Right lobe of liver (tissue), 4 donors: ENCODE measurements around the gene GOSR2.

Experiments
- CTCF ChIP-seq, 4 donors: fragments of 200-600 bp in 3 of 4; fragments of 450-650 bp in 1 of 4; IDR thresholded peaks; one replicate each; pipeline versions ENCODE4 v1.5.1 to v1.8.0; 2016 to 2022; ENCODE audit warnings: antibody characterized with exemption in 4 of 4, mild to moderate bottlenecking in 2 of 4
- POLR2A ChIP-seq: fragments of 450-650 bp; IDR thresholded peaks from one replicate; pipeline ENCODE4 v1.6.1; 2017; ENCODE audit warnings: antibody characterized with exemption, mild to moderate bottlenecking
- donor health status: DM: no; HTN: no; CAD: no.
- donor health status: DM: no; HTN: no; CAD: no.
- donor health status: DM: no; HTN: yes; CAD: no.

- no peak for TF ChIP-seq CTCF (IDR thresholded peaks at IDR 0.05)
- TF ChIP-seq POLR2A: no peak
Observed at GRCh38 chr17:46910179-46910927, 12.6 kb upstream of the GOSR2 start.
